AG20443 (cell line): ENCODE results near the gene TMEM169.
"Not testable (repeated sequence)": the region's sequence is repeated elsewhere in the genome, so short reads cannot be mapped to it uniquely, and the experiment has no call there.

Experiments
- DNase-seq: peaks from one replicate; pipeline ENCODE4 v3.0.0; 2012; ENCODE audit warnings: low spot score, mixed read lengths

The TMEM169 gene

DNA sequence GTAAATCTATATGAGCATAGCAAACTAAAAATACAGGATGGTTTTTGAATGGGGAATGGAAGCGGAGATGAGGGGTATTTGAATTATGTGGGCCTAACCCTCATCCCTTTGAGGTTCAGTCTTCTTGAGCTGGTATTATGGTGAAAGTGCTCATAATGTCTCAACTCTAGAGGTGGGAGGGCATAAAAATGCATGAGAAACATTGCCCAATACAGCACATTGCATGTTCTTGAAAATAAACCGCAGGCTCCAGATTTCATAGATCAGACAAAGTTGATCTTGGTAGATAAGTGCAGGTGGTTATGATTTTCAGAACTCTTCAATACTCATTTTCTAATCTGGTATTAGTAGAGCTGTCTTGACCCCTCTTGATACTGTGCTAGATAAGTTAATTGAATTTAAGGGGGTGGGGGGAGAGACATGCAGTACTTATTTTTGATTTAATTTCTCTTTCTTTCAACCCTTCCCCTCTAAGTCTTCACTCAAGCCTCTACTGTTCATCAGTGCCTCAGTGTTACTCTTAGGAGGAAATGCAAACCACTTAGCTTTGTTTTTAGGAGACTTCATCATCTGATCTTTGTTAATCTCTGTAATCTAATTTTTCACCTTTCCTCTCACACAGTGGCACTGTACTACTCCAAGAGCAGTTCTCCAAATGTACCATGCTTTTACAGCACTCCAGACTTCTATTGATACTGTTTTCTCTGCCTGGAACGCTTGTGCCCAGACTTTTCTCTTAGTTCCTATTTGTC lies 49.6 kb downstream of the TMEM169 start:
- DNase-seq: no peak

DNA sequence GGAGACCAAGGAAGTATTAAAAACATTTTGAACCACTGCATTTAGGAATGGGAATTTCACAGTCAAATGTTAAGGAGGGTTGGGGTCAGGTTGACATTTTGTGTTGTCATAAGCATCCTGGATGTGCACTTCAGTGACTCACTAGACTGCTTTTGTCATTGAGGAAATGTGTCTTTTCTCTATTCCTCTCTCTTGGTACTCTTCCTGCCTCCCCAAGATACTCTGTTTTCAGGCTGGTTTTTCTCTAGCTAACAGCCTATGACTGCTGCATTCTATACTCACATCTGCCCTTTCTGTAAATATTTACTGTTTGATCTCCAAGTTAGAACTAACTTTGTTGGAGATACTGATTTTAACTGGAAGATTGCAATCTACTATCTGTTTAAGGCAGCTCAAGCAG lies 50.9 kb downstream of the TMEM169 start:
- DNase-seq: no peak

- DNase-seq: no peak
Observed at GRCh38 chr2:216133397-216133796, 51.7 kb downstream of the TMEM169 start.

- no peak for DNase-seq
Observed at GRCh38 chr2:216134958-216135541, 53.3 kb downstream of the TMEM169 start.

DNA sequence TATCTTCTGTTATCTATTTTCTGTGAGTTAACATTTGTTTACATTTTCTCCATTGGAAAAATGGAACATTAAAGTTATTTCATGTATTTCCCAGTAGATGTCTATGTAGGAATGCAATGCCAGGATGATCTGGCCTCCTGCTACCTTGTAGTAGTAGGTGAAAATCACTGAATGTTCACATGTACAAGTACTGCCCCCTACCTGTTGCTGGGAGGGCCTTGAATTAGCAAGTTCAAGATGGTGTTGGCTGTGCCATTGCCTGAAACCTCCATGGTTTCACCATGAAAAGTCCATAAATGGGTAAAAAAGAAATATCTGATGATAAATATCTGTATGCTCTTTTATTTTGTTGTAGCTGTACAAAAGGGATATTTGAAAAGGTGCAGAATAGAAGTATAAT lies 58.2 kb downstream of the TMEM169 start:
- no peak for DNase-seq

DNA sequence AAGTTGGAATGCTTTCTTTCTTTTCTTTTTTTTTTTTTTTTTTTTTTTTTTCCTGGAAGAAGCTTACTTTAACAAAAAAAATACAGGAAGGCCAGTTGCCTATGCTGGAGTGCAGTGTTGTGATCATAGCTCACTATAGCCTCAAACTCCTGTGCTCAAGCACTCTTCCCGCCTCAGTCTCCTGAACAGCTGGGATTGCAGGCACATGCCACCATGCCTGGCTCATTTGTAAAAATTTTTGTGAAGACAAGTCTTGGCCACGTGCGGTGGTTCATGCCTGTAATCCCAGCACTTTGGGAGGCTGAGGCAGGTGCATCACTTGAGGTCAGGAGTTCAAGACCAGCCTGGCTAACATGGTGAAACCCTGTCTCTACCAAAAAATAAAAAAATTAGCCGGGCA lies 59.8 kb downstream of the TMEM169 start:
- DNase-seq: not testable (repeated sequence)

DNA sequence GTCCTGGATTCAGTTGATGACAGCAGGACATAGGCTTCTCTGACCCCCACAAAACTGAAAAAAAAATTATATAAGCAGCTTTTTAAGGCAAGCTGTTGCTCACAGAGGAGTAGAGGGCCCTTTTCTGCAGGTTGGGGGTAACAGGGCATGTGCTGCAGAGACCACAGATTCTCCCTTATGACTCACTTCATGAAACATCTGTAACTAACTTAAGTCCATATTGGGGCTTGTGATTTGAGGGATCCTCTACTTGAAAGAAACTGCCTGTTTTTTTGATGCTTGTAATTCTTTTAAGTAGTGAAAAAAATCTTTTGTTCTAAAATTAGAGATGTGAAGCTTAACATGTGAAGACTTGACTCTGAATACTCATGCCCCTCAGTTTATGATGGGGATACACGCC lies 60.8 kb downstream of the TMEM169 start:
- DNase-seq: peak; percentile 77

DNA sequence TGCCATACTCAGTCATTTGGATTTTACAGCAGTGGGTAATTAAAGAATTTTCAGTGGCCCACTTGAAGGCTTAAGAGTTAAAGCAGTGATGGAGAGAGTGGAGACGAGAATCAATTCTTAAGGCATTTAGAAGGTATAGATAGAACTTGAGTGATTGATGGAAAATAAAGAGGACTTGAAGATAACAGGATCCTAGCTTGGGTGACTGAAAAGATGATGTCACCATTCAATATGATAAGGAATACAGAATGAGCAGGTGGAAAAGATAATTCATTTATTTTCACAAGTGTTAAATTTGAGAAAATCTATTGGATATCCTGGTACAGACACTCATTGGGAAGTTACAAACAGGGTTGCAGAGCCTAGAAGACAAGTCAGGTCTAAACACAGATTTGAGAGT lies 62.7 kb downstream of the TMEM169 start:
- DNase-seq: no peak

DNA sequence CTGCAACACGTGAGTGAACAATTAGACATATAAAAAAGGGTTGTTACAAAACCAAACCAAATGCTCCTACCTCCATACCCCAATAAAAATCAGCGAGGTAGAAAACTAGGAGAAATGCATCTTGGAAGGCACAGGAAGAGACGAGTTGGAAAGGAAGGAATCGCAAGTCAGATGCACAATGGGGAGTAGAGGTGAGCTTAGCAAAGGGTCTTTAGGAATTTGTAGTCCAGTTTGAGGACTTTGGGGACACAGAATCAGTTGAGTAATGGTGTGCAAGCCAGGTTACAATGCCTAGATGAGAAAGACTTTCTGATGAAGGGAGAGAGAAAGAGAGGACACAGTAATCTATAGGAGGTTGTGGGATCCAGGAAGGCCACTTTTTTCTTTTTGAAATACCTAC lies 63.1 kb downstream of the TMEM169 start:
- no peak for DNase-seq

DNA sequence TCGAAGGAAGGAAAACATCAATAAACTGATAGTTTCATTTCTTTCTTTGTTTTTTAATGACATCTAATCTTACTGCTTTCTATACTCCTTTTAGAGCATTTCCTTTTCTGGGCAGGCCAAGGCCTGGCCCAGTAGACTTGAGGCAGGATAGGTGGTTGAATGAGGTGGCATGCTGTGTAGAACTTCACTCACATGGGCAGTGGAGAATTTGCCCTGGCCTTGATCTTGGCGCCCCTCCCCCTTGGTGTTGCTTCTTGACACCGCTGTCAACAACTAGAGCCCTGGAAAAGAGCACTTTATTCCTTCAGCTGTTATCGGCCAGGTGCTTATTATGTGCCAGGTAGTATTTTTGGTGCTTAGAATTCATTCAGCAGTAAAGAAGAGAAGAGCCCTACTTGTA lies 64.9 kb downstream of the TMEM169 start:
- DNase-seq: no peak

DNA sequence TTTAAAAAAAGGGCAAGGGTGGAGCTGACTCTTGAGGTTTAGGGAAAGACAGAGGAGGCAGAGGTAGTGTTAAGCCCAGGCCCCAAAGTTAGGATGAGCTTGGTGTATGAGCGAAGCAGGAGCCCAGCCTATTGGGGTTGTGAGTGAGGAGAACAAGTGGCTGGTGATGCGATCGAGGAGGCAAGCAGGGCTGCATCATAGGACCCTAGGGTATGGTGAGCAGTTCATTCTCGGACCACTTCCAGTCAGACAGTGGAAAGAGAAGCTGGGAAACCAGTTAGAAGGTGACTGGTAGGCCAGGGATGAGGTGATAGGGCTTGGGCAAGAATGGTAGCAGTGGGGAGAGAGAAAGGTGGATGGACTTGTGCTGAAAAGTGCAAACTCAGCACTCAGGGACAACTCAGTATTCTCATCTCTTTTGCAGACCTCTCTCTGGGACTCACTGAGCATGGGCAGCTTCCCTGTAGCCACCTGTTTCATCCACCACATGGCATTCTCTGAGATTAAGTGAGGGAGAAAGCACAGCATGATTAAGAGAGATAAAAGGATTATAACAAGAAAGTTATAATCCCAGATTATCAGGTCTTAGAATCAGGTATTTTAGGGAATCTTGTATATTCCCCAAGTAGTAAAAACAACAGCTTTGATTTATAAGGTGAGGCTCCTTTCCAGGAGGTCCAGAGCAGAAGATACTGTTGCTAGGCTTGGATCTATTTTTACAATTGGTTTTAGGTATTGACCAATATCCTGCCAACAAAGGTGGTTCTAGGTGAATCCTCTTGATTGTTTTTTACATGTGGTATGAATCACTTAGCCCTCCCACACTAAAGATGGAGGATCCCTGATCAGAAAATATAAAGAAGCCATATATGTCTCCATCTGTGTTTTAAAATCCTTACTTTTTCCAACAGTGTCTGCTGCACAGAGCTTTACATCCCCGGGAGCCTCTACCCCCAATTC lies 65.7 kb downstream of the TMEM169 start:
- no peak for DNase-seq

GRCh38 chr2:216148983-216149382 lies 67.3 kb downstream of the TMEM169 start:
- no peak for DNase-seq

- no peak for DNase-seq
Observed at GRCh38 chr2:216149741-216150140, 68.0 kb downstream of the TMEM169 start.

DNA sequence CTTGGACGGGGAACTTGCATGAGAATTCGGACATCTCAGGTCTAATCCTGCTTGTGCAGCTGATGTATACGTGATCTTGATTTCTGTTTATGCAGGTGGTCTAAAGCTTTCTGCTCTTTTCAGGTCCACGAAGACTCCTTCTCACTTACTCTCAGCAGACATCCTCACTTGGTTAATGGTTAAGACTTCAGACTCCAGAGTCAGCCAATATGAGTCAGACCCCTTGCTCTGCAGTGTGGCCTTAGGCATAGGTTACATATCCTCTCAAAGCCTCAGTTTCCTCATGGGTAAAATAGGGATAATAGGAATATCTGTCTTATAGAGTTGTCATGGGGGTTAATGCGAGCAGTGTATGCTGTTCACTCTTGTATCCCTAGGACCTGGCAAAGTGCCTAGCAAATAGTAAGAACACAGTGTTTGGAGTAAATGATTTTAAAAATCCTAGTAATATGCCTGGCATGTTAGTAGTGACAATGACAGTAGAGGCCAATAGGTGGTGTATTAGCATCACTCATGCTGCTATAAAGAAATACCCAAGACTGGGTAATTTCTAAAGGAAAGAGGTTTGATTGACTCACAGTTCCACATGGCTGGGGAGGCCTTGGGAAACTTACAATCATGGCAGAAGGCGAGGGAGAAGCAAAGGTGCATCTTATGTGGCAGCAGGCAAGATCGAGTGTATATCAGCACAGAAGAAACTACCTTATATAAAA lies 69.8 kb downstream of the TMEM169 start:
- DNase-seq: no peak
